Activated B cell treated with CpG ODN at 0.5 μM for 24 hours (primary cell): ENCODE measurements around the gene TARDBP. TPM values are rescaled to one million over a fixed set of nuclear protein-coding genes. Genes with fewer than 3 reads are reported as not detected.
"Not testable (repeated sequence)": the region's sequence is repeated elsewhere in the genome, so short reads cannot be mapped to it uniquely, and the experiment has no call there.

ENCODE experiments used
- ATAC-seq: fragments of 200-7000 bp; cut with Tn5 transposase; one replicate; pipeline ENCODE4 v1.10.0; 2021; ENCODE audit warnings: low read depth, mild to moderate bottlenecking, moderate library complexity
- CTCF ChIA-PET: fragments of 350-600 bp; sonication (Branson Sonifier 250); formaldehyde crosslinking; loops from one replicate; lab custom pipeline; 2021; ENCODE audit warnings: antibody characterized with exemption; lab: Charles Lee
- POLR2A ChIA-PET: fragments of 350-600 bp; sonication (Branson Sonifier 250); formaldehyde crosslinking; loops from one replicate; lab custom pipeline; 2021; ENCODE audit warnings: antibody characterized with exemption; lab: Charles Lee
- DNase-seq: peaks from one replicate; pipeline ENCODE4 v3.0.0; 2022
- H3K27ac Mint-ChIP-seq: one replicate; pipeline ENCODE4 v1.8.0; 2020; ENCODE audit warnings: mixed read lengths
- H3K27me3 Mint-ChIP-seq: one replicate; pipeline ENCODE4 v1.8.0; 2021; ENCODE audit warnings: mixed read lengths
- H3K36me3 Mint-ChIP-seq: one replicate; pipeline ENCODE4 v1.8.0; 2021; ENCODE audit warnings: low read depth, mixed read lengths
- H3K4me1 Mint-ChIP-seq: one replicate; pipeline ENCODE4 v1.8.0; 2021; ENCODE audit warnings: mixed read lengths
- H3K4me3 Mint-ChIP-seq: one replicate; pipeline ENCODE4 v1.8.0; 2020; ENCODE audit warnings: mild to moderate bottlenecking, mixed read lengths
- H3K9me3 Mint-ChIP-seq: one replicate; pipeline ENCODE4 v1.8.0; 2020; ENCODE audit warnings: mixed read lengths
- intact Hi-C: fragments of 100-400 bp; cut with micrococcal nuclease; formaldehyde crosslinking; loops from one replicate; pipeline ENCODE4 v1.15.1; 2024
- total RNA-seq: library from RNA; stranded (reverse); gene quantifications from 2 replicates; pipeline ENCODE4 v1.2.3, GENCODE V29; 2022
- TF ChIP-seq, protein P1 (sequence below): fragments of 200-600 bp; IDR thresholded peaks from one replicate; pipeline ENCODE4 v1.8.0; 2022; ENCODE audit warnings: antibody characterized with exemption, mild to moderate bottlenecking

The TARDBP gene
- total RNA-seq, 1 donor from 2014 or later = 193 TPM

DNA sequence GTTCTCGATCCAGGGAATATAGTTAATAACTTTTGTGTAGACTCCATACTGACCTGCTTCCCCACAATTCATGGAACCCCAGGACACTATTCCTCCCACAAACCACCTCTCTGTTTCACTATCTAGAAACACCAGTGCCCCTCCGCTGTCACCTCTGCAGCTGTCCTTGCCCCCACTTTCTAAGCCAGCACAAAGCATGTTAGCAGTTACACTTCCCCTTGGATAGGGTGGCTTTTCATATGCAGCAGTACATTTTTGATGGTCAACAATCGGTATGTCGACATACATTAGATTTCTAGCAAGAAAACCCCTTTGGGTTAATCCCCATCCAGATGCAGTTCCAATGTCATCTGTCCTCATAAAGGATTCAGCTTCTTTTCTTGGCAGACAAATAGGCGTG lies 14.4 kb downstream of the TARDBP start:
- POLR2A ChIA-PET = no interaction called here
- TF ChIP-seq, protein P1, sequence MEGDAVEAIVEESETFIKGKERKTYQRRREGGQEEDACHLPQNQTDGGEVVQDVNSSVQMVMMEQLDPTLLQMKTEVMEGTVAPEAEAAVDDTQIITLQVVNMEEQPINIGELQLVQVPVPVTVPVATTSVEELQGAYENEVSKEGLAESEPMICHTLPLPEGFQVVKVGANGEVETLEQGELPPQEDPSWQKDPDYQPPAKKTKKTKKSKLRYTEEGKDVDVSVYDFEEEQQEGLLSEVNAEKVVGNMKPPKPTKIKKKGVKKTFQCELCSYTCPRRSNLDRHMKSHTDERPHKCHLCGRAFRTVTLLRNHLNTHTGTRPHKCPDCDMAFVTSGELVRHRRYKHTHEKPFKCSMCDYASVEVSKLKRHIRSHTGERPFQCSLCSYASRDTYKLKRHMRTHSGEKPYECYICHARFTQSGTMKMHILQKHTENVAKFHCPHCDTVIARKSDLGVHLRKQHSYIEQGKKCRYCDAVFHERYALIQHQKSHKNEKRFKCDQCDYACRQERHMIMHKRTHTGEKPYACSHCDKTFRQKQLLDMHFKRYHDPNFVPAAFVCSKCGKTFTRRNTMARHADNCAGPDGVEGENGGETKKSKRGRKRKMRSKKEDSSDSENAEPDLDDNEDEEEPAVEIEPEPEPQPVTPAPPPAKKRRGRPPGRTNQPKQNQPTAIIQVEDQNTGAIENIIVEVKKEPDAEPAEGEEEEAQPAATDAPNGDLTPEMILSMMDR = no peak
- no peak for DNase-seq
- H3K4me1 Mint-ChIP-seq = peaks cover 9% of the 10 kb centered on the region
- no peaks in the 10 kb centered on the region for H3K27me3 Mint-ChIP-seq
- no peak for ATAC-seq
- peaks cover 69% of the 10 kb centered on the region for H3K36me3 Mint-ChIP-seq
- no peaks in the 10 kb centered on the region for H3K9me3 Mint-ChIP-seq
- no peak overlapping the region for H3K4me3 Mint-ChIP-seq
- CTCF ChIA-PET = no interaction called here
- intact Hi-C loops = no loop called here
- no peak overlapping the region for H3K27ac Mint-ChIP-seq

GRCh38 chr1:11027316-11027715 lies 14.9 kb downstream of the TARDBP start:
- ChIA-PET CTCF (interaction anchor here (0.7 kb wide), 1 partner anchor 10 kb away, joined by 3 read pairs; no protein-coding TSS in a partner anchor), POLR2A (interaction anchor here (0.6 to 0.7 kb wide), 2 partner anchors 14 to 93 kb away, joined by 3 to 4 read pairs; no protein-coding TSS in a partner anchor)
- no peak for DNase-seq
- no peak for ATAC-seq
- intact Hi-C loops = no loop called here
- Mint-ChIP-seq H3K36me3 (peaks cover 65% of the 10 kb centered on the region), H3K9me3 (no peaks in the 10 kb centered on the region), H3K4me1 (peaks cover 6% of the 10 kb centered on the region), H3K27ac (no peak overlapping the region), H3K27me3 (no peaks in the 10 kb centered on the region), H3K4me3 (no peak overlapping the region)
- TF ChIP-seq, protein P1 = no peak

DNA sequence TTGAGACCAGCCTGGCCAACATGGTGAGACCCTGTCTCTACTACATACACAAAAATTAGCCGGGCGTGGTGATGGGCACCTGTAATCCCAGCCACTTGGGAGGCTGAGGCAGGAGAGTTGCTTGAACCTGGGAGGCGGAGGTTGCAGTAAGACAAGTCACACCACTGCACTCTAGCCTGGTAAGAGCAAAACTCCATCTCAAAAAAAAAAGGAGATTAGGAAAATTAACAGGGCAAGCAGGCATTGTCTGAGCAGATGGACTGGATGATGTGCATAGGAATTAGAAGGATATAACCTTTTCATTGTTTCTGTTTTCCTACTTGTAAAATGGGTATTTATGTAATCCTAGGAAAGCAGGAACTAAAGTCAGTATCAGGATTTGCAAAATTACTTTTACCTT lies 15.6 kb downstream of the TARDBP start:
- ATAC-seq = no peak
- H3K27me3 Mint-ChIP-seq = no peaks in the 10 kb centered on the region
- CTCF ChIA-PET = interaction anchor here (0.7 kb wide), 1 partner anchor 9 kb away, joined by 3 read pairs; no protein-coding TSS in a partner anchor
- intact Hi-C loops = no loop called here
- POLR2A ChIA-PET = interaction anchor here (0.7 kb wide), 1 partner anchor 15 kb away, joined by 3 read pairs; no protein-coding TSS in a partner anchor
- TF ChIP-seq, protein P1 = no peak
- no peak overlapping the region for H3K4me3 Mint-ChIP-seq
- no peak overlapping the region for H3K27ac Mint-ChIP-seq
- H3K4me1 Mint-ChIP-seq = peaks cover 6% of the 10 kb centered on the region
- H3K9me3 Mint-ChIP-seq = no peaks in the 10 kb centered on the region
- H3K36me3 Mint-ChIP-seq = peaks cover 58% of the 10 kb centered on the region
- no peak for DNase-seq

GRCh38 chr1:11030865-11031264 lies 18.4 kb downstream of the TARDBP start:
- Mint-ChIP-seq H3K27me3 (no peaks in the 10 kb centered on the region), H3K4me3 (no peak overlapping the region), H3K36me3 (peaks cover 31% of the 10 kb centered on the region), H3K9me3 (no peaks in the 10 kb centered on the region), H3K4me1 (no peaks in the 10 kb centered on the region), H3K27ac (no peak overlapping the region)
- intact Hi-C loops = no loop called here
- DNase-seq = no peak
- CTCF ChIA-PET = interaction anchor here (0.6 kb wide), 1 partner anchor 199 kb away, joined by 4 read pairs; no protein-coding TSS in a partner anchor
- ATAC-seq = no peak
- TF ChIP-seq, protein P1 = no peak
- POLR2A ChIA-PET = interaction anchor here (0.7 kb wide), 1 partner anchor 19 kb away, joined by 4 read pairs; no protein-coding TSS in a partner anchor

- intact Hi-C loops = no loop called here
- no peaks in the 10 kb centered on the region for H3K4me1 Mint-ChIP-seq
- CTCF ChIA-PET = interaction anchor here (0.6 kb wide), 1 partner anchor 202 kb away, joined by 4 read pairs; no protein-coding TSS in a partner anchor
- no peak overlapping the region for H3K27ac Mint-ChIP-seq
- no peaks in the 10 kb centered on the region for H3K27me3 Mint-ChIP-seq
- DNase-seq (no peak), ATAC-seq (no peak)
- TF ChIP-seq, protein P1 = no peak
- H3K9me3 Mint-ChIP-seq = no peaks in the 10 kb centered on the region
- POLR2A ChIA-PET = no interaction called here
- peaks cover 22% of the 10 kb centered on the region for H3K36me3 Mint-ChIP-seq
- H3K4me3 Mint-ChIP-seq = no peak overlapping the region
These were observed 19.3 kb downstream of the TARDBP start for GRCh38 chr1:11031624-11032262.

DNA sequence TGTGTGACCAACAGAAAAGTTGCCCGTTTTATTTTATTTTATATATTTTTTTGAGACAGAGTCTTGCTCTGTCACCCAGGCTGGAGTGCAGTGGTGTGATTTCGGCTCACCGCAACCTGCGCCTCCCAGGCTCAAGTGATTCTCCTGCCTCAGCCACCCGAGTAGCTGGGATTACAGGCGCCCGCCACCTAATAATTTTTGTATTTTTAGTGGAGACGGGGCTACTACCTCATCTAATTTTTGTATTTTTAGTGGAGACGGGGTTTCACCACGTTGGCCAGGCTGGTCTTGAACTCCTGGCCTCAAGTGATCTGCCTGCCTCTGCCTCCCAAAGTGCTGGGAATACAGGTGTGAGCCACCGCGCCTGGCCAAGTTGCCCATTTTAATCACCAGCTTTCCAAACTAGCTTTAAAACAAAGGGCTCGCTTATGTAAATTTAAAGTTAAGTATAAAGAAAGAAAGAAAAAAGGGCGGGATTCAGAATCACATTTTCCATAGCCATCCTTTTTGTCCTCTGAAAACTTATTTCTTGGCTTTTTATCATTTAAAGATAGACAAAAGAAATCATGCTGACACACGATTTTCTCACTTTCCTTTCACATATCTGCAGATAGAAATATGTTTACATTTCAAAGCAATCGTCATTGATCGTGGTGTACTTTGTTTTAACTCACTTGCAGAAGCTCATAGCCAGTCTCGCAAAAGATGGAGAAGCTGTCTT lies 24.7 kb downstream of the TARDBP start:
- not testable (repeated sequence) for ATAC-seq, H3K36me3 Mint-ChIP-seq, H3K4me1 Mint-ChIP-seq, H3K9me3 Mint-ChIP-seq, H3K27me3 Mint-ChIP-seq, DNase-seq, H3K27ac Mint-ChIP-seq, H3K4me3 Mint-ChIP-seq
- intact Hi-C loops = loop anchor here (1.0 to 2.0 kb wide), 6 partner anchors 23 to 858 kb away; partner anchors contain the start of gene SRM
- POLR2A ChIA-PET = interaction anchor here (0.6 to 1.5 kb wide), 6 partner anchors 22 to 931 kb away, joined by 3 to 14 read pairs (median 6); no protein-coding TSS in a partner anchor
- CTCF ChIA-PET = interaction anchor here (0.6 to 6.4 kb wide), 41 partner anchors 8 to 871 kb away, joined by 3 to 101 read pairs (median 4); partner anchors contain the start of genes CLCN6, EXOSC10, FBXO6 and MASP2
